Measurements from ENCODE around the gene FBRSL1. TPM values are rescaled to one million over a fixed set of nuclear protein-coding genes. Genes with fewer than 3 reads are reported as not detected.

FBRSL1 gene
- total RNA-seq, 2 donors from 2014 or later: 20.2 to 22.5 TPM

DNA sequence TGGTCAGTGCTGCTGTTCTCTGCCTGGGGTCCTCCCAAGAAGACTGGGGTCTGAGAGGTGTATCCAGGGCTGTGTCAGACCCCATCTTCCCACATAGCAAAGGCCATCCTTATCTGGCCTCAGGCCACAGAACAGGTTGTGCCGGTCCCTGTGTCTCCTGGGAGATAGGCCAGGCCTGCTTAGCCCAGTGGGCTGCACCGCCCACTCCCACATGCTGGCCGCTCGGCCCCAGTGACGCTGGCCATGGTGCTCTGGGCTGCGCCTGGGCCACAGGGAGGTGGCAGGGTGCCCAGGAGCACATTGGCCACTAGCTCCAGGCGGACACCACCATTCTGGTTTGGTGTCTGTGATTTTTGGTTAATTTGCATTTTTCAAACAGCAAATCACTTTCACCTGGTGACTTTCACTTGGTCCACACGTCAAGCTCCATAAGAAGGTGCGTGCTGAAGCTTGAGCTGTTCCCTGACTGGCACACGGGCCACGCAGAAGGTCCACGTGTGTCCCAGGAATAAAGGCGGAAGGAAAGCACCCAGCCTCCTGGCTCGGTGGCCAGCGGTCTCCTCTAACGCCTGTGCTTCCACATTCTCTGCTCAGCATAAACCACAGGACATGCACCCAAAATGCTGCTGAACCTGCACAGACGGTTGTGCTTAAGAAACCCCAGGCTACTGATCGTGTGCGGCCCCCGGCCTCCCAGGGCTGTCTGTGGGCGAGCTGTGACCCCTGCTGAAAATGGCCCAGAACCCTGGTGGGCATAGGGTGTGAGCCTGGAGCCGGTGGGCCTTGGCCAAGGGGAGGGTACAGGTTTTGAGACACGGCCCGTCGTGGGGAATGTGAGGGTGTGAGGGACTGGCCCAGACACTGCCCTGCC, 4.6 kb downstream of the FBRSL1 start:
- Histone ChIP-seq H3K4me1 (ENCODE audit: control insufficient read depth in 1 of 2, low read depth in 2 of 2) (peaks cover 26 to 72% of the 10 kb centered on the region in 2 donors), H3K36me3 (no peaks in the 10 kb centered on the region), H3K9me3 (no peaks in the 10 kb centered on the region), H3K27ac (no peak overlapping the region), H3K4me3 (no peak overlapping the region), H3K27me3 (replicated peaks; ENCODE audit: insufficient read depth) (no peaks in the 10 kb centered on the region)
- ATAC-seq (ENCODE audit: insufficient number of reproducible peaks, low FRiP score, low read depth) (no peak), DNase-seq (ENCODE audit: low spot score) (no peak)
- TF ChIP-seq, protein P1, sequence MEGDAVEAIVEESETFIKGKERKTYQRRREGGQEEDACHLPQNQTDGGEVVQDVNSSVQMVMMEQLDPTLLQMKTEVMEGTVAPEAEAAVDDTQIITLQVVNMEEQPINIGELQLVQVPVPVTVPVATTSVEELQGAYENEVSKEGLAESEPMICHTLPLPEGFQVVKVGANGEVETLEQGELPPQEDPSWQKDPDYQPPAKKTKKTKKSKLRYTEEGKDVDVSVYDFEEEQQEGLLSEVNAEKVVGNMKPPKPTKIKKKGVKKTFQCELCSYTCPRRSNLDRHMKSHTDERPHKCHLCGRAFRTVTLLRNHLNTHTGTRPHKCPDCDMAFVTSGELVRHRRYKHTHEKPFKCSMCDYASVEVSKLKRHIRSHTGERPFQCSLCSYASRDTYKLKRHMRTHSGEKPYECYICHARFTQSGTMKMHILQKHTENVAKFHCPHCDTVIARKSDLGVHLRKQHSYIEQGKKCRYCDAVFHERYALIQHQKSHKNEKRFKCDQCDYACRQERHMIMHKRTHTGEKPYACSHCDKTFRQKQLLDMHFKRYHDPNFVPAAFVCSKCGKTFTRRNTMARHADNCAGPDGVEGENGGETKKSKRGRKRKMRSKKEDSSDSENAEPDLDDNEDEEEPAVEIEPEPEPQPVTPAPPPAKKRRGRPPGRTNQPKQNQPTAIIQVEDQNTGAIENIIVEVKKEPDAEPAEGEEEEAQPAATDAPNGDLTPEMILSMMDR (IDR thresholded peaks at IDR 0.05): no peak

DNA sequence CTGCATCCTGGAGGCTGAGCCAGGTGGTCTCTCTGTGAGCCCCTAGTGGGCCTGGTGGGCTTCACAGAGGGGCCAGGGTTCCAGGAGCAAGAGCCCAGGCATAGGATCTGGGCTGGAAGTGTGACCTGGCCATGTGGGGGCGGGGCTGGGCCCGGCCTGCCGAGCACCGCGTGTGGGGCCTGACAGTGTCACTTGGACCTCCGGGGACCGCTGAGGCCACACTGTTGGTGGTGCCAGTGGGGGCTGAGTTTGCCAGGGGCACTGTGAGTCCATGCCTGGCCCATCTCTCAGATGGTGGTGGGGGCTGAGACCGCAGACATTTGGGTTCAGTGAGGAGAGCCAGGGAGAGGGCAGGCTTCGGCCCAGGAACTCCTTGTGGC, 5.2 kb downstream of the FBRSL1 start:
- Histone ChIP-seq H3K27me3 (replicated peaks; ENCODE audit: insufficient read depth) (no peaks in the 10 kb centered on the region), H3K4me3 (no peak overlapping the region), H3K9me3 (no peaks in the 10 kb centered on the region), H3K27ac (no peak overlapping the region), H3K4me1 (ENCODE audit: control insufficient read depth in 1 of 2, low read depth in 2 of 2) (peaks cover 26 to 72% of the 10 kb centered on the region in 2 donors), H3K36me3 (no peaks in the 10 kb centered on the region)
- TF ChIP-seq, protein P1 (IDR thresholded peaks at IDR 0.05): no peak
- ATAC-seq (ENCODE audit: insufficient number of reproducible peaks, low FRiP score, low read depth) (no peak), DNase-seq (ENCODE audit: low spot score) (no peak)

DNA sequence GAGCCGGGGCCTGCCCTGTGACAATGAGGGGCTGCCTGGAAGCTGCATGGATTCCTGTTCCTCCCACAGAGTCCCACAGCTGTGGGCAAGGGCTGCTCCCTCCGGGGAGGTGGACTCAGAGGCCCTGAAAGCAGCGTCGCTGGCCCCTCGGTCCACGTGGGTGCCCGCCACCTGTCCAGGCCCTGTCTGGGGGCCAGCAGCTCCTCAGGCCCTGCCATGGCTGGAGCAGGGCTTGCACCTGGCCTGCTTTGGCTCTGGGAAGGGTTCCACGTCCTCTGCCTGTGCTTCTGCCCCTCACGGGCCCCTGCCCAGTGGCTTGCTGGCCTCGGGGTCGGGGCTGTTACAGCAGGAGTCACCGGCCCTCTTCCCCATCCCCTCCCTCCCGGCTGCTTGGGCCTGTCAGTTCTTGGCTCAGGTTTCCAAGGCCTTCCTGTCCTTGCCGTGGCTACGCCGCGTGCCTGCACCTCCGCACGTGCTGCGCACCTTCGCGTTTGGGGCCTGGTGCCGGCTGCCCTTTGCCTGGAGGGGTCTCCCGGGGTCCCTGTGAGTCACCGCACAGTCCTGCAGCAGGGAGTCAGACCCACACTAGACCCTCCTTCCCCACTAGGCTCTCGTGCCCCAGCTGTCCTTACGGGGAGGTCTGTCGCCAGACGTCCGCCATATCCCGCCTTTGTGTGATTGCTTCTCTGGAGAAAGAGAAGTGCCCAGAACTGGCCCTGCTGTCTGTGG, 5.8 kb downstream of the FBRSL1 start:
- no peaks in the 10 kb centered on the region for H3K27me3 ChIP-seq (replicated peaks; ENCODE audit: insufficient read depth)
- H3K36me3 ChIP-seq: no peaks in the 10 kb centered on the region
- H3K9me3 ChIP-seq: no peaks in the 10 kb centered on the region
- H3K4me1 ChIP-seq (ENCODE audit: control insufficient read depth in 1 of 2, low read depth in 2 of 2): peaks cover 27 to 72% of the 10 kb centered on the region in 2 donors
- no peak overlapping the region for H3K27ac ChIP-seq
- no peak overlapping the region for H3K4me3 ChIP-seq
- DNase-seq (ENCODE audit: low spot score) (no peak), ATAC-seq (ENCODE audit: insufficient number of reproducible peaks, low FRiP score, low read depth) (no peak)
- TF ChIP-seq, protein P1 (IDR thresholded peaks at IDR 0.05): no peak

DNA sequence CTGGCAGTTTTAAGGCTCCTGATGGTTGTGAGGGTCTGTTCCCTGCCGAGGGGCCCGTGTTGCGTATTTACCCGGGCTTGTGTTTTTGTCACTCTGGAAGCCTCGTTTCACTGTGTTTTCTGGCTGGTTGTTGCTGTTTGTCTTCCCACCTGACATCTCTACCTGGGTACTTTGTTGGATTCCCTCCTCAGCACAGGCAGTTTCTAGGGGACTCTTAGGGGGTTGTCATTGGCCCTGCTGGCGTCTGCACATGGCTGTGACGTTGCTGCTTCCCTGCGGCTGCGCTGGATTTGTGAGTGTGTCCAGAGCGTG, 6.4 kb downstream of the FBRSL1 start:
- no peaks in the 10 kb centered on the region for H3K36me3 ChIP-seq
- no peaks in the 10 kb centered on the region for H3K9me3 ChIP-seq
- TF ChIP-seq, protein P1 (IDR thresholded peaks at IDR 0.05): no peak
- ATAC-seq (ENCODE audit: insufficient number of reproducible peaks, low FRiP score, low read depth): no peak
- no peaks in the 10 kb centered on the region for H3K27me3 ChIP-seq (replicated peaks; ENCODE audit: insufficient read depth)
- H3K27ac ChIP-seq: no peak overlapping the region
- H3K4me3 ChIP-seq: no peak overlapping the region
- no peak for DNase-seq (ENCODE audit: low spot score)
- peaks cover 25 to 67% of the 10 kb centered on the region in 2 donors for H3K4me1 ChIP-seq (ENCODE audit: control insufficient read depth in 1 of 2, low read depth in 2 of 2)

DNA sequence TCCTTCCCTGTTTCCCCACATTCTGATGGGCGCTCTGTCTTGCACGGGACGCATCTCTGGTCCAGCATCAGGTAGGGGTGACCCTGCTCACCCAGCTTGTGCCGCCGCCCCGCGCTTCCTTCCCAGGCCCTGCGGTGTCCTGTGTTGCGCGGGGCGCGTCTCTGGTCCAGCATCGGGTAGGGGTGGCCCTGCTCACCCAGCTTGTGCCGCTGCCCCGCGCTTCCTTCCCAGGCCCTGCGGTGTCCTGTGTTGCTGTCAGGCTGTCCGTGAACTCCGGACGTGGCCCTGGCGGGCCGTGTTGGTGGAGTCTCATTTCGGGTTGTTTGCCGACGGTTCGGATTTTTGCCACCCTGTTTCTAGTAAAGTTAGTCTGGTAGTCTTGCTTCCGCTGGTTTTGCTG, 6.8 kb downstream of the FBRSL1 start:
- ATAC-seq (ENCODE audit: insufficient number of reproducible peaks, low FRiP score, low read depth) (no peak), DNase-seq (ENCODE audit: low spot score) (no peak)
- Histone ChIP-seq H3K27ac (no peak overlapping the region), H3K4me1 (ENCODE audit: control insufficient read depth in 1 of 2, low read depth in 2 of 2) (peaks cover 21 to 63% of the 10 kb centered on the region in 2 donors), H3K4me3 (no peak overlapping the region), H3K36me3 (no peaks in the 10 kb centered on the region), H3K27me3 (replicated peaks; ENCODE audit: insufficient read depth) (no peaks in the 10 kb centered on the region), H3K9me3 (no peaks in the 10 kb centered on the region)
- TF ChIP-seq, protein P1 (IDR thresholded peaks at IDR 0.05): no peak
